Uterus (tissue), 2 donors: Measurements from ENCODE around the gene NYNRIN.

Experiments used
- POLR2A ChIP-seq, 2 donors: fragments of 450-650 bp; IDR thresholded peaks; one replicate each; pipeline ENCODE4 v1.6.1; 2016; ENCODE audit warnings: antibody characterized with exemption in 2 of 2, mild to moderate bottlenecking in 1 of 2, moderate library complexity in 1 of 2
- TF ChIP-seq, protein P1 (sequence below), 4 experiments: fragments of 200-600 bp in 2 of 4; fragments of 450-650 bp in 2 of 4; sonication (generic) in 2 of 4; IDR thresholded peaks; one replicate each; pipeline ENCODE4 v1.5.1; 2016 to 2019; ENCODE audit warnings: antibody characterized with exemption in 4 of 4, mild to moderate bottlenecking in 2 of 4, moderate library complexity in 1 of 4

DNA sequence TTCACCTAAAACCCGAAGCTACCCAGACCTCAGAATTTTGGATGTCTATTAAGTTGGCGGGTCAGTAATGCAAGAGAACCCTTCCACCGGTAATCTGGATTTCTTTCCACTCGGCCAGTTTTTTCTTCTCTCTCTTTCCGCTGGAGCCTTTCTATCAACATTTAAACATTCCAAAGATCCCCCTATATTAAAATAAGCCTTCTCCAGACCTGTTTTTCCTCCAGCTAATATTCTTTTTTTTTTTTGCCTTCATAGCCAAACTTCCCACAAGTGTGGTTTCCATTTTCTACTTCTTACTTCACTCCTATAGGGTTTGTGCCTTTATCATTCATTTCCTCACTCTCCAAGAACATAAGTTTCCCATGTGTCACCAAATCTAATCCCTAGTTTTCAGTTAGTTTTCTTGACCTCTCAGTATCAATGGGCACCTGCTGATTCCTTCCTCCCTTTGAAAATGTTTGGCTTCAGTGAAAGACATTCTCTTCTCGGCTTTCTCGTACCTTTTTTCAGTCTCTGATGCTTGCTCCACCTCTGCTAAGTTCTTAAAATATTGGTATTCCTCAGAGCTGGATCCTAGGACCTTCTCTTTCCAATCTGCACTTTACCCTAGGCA, 44.4 kb downstream of the NYNRIN start:
- TF ChIP-seq, protein P1, sequence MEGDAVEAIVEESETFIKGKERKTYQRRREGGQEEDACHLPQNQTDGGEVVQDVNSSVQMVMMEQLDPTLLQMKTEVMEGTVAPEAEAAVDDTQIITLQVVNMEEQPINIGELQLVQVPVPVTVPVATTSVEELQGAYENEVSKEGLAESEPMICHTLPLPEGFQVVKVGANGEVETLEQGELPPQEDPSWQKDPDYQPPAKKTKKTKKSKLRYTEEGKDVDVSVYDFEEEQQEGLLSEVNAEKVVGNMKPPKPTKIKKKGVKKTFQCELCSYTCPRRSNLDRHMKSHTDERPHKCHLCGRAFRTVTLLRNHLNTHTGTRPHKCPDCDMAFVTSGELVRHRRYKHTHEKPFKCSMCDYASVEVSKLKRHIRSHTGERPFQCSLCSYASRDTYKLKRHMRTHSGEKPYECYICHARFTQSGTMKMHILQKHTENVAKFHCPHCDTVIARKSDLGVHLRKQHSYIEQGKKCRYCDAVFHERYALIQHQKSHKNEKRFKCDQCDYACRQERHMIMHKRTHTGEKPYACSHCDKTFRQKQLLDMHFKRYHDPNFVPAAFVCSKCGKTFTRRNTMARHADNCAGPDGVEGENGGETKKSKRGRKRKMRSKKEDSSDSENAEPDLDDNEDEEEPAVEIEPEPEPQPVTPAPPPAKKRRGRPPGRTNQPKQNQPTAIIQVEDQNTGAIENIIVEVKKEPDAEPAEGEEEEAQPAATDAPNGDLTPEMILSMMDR (IDR thresholded peaks at IDR 0.05): no peak
- no peak for TF ChIP-seq POLR2A (IDR thresholded peaks at IDR 0.05)
